ENCODE measurements around the gene OBI1. TPM values are rescaled to one million over a fixed set of nuclear protein-coding genes. Genes with fewer than 3 reads are reported as not detected.

Gene OBI1
- polyA plus RNA-seq, 2 of the 4 experiments (the other 2 are of a cell fraction), result 8.7 to 13.9 TPM

DNA sequence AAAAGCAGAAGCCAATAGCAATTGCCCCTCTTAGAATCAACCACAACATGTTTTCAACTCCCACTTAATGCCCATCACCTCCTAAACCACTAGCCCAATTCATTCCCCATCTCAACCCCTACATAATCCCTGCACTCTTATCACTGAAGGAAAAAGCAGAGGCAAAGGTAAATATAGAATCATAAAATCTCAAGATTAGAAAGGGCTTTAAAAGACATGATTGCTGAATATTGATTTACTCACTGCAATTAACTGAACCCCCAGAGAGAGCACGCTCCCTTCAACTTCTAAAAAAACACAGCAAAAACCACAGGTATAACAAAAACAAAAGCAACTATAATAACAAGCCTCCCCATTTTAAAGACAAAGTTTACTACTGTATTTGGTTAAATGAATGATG is 40.5 kb downstream of the OBI1 start:
- FAIRE-seq (no peak), ATAC-seq (no peak), DNase-seq (ENCODE audit: low read depth in 1 of 2, low spot score in 1 of 2) (no peak)
- TF ChIP-seq SMC3 (IDR thresholded peaks at IDR 0.05) (no peak), NR3C1 (IDR thresholded peaks at IDR 0.05) (no peak), KDM5A (IDR thresholded peaks at IDR 0.05) (no peak)
- TF ChIP-seq, protein P1, sequence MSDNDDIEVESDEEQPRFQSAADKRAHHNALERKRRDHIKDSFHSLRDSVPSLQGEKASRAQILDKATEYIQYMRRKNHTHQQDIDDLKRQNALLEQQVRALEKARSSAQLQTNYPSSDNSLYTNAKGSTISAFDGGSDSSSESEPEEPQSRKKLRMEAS (IDR thresholded peaks at IDR 0.05), result no peak
- TF ChIP-seq, protein P2, sequence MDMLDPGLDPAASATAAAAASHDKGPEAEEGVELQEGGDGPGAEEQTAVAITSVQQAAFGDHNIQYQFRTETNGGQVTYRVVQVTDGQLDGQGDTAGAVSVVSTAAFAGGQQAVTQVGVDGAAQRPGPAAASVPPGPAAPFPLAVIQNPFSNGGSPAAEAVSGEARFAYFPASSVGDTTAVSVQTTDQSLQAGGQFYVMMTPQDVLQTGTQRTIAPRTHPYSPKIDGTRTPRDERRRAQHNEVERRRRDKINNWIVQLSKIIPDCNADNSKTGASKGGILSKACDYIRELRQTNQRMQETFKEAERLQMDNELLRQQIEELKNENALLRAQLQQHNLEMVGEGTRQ (IDR thresholded peaks at IDR 0.05), result no peak
- Histone ChIP-seq H3K4me1 (no peaks in the 10 kb centered on the region), H3K4me2 (no peak overlapping the region), H3K4me3 (no peak overlapping the region), H3K9me3 (no peaks in the 10 kb centered on the region), H3K27ac (no peak overlapping the region)
- POLR2A ChIA-PET, result no interaction called here
- CTCF ChIA-PET, result no interaction called here
- WGBS (ENCODE audit: missing lambda C conversion rate), result 100% methylated on average over 1 of the region's 1 CpG

DNA sequence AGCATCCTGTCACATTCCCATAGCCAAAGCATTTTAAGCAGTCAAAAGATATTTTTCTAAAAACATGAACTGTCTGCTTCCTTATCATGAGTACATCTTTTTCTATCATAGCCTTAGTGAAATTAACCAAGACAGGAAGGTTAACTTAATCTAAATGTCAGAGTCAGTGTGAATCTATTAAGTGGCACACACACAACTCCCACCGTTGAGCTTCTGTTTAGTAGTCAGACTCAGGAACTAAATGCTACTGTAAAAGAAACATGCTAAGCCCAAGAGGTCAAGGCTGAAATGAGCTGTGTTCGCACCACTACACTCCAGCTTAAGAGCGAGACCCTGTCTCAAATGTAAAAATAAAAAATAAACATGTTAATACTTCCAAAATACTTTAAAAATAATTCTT is 47.9 kb downstream of the OBI1 start:
- no peak for FAIRE-seq
- Histone ChIP-seq H3K27ac (no peak overlapping the region), H3K9me3 (no peaks in the 10 kb centered on the region), H3K4me2 (no peak overlapping the region), H3K4me3 (no peak overlapping the region), H3K4me1 (no peaks in the 10 kb centered on the region)
- CTCF ChIA-PET, result interaction anchor here (1.4 kb wide), 1 partner anchor 17 kb away, joined by 5 read pairs; no protein-coding TSS in a partner anchor
- WGBS (ENCODE audit: missing lambda C conversion rate), result 88% methylated on average over 3 of the region's 3 CpGs
- no peak for DNase-seq (ENCODE audit: low read depth in 1 of 2, low spot score in 1 of 2)
- POLR2A ChIA-PET, result no interaction called here
- TF ChIP-seq KDM1A (IDR thresholded peaks at IDR 0.05; ENCODE audit: low read depth) (no peak), HOXA7 (CRISPR knock-in tag; IDR thresholded peaks at IDR 0.05) (no peak), ZSCAN20 (CRISPR knock-in tag; IDR thresholded peaks at IDR 0.05) (no peak), NPAS2 (CRISPR knock-in tag; IDR thresholded peaks at IDR 0.05; ENCODE audit: borderline replicate concordance) (no peak), JUN (IDR thresholded peaks at IDR 0.05) (no peak), PHF8 (IDR thresholded peaks at IDR 0.05; ENCODE audit: borderline replicate concordance, low read depth) (no peak), ZNF302 (CRISPR knock-in tag; IDR thresholded peaks at IDR 0.05) (no peak), POLR2AphosphoS2 (conservative IDR thresholded peaks at IDR 0.05; ENCODE audit: low read length) (no peak), MAZ (IDR thresholded peaks at IDR 0.05; ENCODE audit: borderline replicate concordance, low read depth, low read length) (no peak), FOSL2 (IDR thresholded peaks at IDR 0.05) (no peak), FOSL2 (CRISPR knock-in tag; IDR thresholded peaks at IDR 0.05) (no peak), NR3C1 (IDR thresholded peaks at IDR 0.05) (no peak), RARB (CRISPR knock-in tag; IDR thresholded peaks at IDR 0.05) (no peak), RFX5 (IDR thresholded peaks at IDR 0.05) (no peak), KDM5A (IDR thresholded peaks at IDR 0.05) (no peak), RNF2 (IDR thresholded peaks at IDR 0.05; ENCODE audit: borderline replicate concordance, low read depth) (no peak), FOSB (CRISPR knock-in tag; IDR thresholded peaks at IDR 0.05) (no peak)
- TF ChIP-seq, protein P3, sequence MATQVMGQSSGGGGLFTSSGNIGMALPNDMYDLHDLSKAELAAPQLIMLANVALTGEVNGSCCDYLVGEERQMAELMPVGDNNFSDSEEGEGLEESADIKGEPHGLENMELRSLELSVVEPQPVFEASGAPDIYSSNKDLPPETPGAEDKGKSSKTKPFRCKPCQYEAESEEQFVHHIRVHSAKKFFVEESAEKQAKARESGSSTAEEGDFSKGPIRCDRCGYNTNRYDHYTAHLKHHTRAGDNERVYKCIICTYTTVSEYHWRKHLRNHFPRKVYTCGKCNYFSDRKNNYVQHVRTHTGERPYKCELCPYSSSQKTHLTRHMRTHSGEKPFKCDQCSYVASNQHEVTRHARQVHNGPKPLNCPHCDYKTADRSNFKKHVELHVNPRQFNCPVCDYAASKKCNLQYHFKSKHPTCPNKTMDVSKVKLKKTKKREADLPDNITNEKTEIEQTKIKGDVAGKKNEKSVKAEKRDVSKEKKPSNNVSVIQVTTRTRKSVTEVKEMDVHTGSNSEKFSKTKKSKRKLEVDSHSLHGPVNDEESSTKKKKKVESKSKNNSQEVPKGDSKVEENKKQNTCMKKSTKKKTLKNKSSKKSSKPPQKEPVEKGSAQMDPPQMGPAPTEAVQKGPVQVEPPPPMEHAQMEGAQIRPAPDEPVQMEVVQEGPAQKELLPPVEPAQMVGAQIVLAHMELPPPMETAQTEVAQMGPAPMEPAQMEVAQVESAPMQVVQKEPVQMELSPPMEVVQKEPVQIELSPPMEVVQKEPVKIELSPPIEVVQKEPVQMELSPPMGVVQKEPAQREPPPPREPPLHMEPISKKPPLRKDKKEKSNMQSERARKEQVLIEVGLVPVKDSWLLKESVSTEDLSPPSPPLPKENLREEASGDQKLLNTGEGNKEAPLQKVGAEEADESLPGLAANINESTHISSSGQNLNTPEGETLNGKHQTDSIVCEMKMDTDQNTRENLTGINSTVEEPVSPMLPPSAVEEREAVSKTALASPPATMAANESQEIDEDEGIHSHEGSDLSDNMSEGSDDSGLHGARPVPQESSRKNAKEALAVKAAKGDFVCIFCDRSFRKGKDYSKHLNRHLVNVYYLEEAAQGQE (IDR thresholded peaks at IDR 0.05), result no peak
- TF ChIP-seq, protein P4, sequence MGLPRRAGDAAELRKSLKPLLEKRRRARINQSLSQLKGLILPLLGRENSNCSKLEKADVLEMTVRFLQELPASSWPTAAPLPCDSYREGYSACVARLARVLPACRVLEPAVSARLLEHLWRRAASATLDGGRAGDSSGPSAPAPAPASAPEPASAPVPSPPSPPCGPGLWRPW (IDR thresholded peaks at IDR 0.05), result no peak
- ATAC-seq, result no peak
